Superior temporal gyrus (tissue), 1 donor: ENCODE data around the gene C5orf58.

ENCODE experiments used
- DNase-seq: peaks from one replicate; pipeline ENCODE4 v3.0.0-alpha.2; 2016; ENCODE audit errors: extremely low spot score

C5orf58 gene

DNA sequence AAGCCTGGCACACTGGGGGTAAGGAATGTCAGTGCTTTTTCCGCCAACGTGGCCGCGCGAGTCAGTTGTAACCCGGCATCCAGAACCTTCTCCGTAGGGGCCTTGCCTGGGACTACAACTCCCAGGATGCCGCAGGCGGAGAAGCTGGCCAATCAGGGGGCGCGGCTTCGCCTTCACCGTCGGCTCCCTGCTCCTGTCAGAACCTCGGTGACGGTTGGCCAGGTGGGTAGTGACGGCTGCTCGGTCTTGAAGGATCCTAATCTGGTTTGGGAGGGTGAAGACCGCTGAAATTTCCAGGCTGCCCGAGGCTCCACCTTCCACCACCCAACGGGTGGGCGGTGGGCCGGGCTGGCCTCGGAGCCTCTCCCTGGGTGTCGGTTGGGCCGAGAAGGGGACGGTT is at the start of gene C5orf58:
Gene C5orf58, plus strand, starts transcription at position 200 of the 400 bp plus-strand sequence. CDS start 1,992 bp downstream, outside the sequence.
- no peak for DNase-seq

GRCh38 chr5:170183816-170184687 is 48.7 kb upstream of the C5orf58 start:
- DNase-seq = peak; percentile 81

DNA sequence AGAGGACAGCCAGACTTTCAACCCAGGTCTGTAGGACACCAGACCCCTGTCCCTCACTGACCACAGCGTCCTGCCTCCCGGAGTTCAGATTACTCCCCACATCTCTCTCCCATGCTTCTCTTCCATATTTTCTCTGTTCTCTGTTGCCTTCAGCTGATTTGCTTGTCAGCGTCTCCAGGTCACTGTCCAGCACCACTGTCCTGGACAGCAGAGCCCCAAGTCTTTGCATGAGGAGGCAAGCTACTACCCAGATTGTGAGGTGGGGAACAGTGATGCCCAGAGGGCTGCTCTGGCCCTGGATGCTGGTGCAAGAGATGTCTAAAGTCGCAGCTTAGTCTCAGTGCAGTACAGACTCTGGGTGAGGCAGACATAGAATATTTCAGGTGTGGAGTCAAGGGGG is 48.0 kb upstream of the C5orf58 start:
- no peak for DNase-seq

GRCh38 chr5:170186156-170186555 is 46.6 kb upstream of the C5orf58 start:
- no peak for DNase-seq

DNA sequence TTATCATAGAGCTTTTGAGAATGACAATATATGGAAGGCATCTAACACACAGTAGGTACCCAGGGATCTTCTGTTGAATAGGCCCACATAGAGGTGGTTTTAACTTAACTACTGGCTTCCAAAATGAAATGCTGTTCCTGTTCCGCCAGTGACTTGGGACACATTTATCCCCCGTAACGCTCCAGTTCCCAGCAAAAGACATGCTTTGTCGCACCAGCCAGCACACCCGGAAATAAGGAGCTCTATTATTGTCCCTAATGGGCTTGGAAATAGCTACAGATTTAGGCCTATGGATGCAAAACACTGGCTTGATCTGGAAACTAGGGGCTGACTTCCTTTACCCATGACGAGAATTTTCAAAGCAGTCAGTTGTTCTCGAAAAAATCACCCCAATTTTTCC is 45.9 kb upstream of the C5orf58 start:
- no peak for DNase-seq

DNA sequence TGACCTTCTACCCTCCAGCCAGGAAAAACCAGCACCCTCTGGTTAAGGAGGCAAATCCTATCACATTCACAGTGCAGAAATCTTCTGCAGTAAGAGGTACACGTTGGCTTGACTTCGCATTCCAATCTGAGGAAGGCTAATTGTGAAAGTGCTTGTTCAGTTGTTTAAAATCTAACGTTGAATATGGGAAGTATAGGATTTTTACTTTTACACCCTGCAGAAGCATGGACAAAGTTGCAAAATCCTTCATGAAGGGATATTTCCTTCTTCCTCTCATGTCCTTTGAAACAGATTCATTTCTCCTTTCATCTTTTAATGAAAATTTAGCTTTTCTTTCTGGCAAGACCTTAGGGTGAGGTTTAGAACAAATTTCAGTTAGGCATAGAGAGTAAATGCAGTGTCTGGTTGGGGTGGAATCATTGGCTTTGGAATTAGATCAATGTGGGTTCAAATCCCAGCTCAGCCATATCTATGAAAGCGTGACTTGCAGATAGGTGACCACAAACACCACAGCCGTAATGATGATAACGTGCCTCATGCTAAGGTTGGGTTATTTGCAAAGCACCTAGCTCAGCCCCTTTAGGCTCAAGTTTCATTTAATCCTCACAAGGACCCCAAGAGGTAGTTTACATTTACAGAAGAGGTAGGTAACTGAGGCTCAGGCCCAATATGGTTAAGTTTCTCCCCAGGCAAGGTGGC is 42.2 kb upstream of the C5orf58 start:
- no peak for DNase-seq

- no peak for DNase-seq
These were observed 40.0 kb upstream of the C5orf58 start for GRCh38 chr5:170192829-170193228.

GRCh38 chr5:170195961-170196360 is 36.8 kb upstream of the C5orf58 start:
- DNase-seq = no peak

DNA sequence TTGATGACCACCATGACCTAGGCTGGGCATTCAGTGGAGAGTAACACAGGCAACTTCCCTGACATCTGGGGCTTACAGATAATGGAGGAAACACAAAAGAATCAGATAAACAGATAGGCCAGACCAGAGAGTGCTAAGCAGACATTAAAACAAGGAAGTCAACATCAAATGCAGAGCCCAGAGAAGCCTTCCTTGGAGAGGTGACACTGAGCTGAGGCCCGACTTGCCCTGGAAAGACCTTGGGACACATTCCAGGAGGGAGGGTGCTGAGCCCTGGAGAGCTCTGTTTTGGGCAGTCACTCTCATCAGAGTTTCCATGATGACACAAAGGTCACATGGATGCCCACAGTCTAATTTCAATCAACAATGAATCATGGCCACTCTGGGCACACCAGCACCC is 31.9 kb upstream of the C5orf58 start:
- no peak for DNase-seq

GRCh38 chr5:170201311-170201710 is 31.5 kb upstream of the C5orf58 start:
- DNase-seq = no peak

- DNase-seq = no peak
These were observed 30.7 kb upstream of the C5orf58 start for GRCh38 chr5:170202117-170202516.

DNA sequence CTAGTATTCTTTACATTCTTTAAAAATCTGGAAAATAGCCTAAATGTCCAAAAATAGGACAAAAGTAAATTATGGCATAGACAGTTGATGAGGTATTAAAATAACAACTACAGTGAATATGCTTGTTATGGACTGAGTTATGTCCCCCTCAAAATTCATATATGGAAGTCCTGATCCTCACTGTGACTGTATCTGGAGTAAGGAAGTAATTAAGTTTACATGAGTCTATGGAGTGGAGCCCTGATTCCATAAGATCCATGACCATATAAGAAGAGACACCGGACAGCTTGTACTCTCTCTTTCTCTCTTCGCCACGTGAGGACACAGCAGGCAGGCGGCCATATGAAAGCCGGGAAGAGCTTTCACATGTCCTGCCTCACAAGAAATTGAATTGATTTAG is 28.6 kb upstream of the C5orf58 start:
- DNase-seq = no peak

- no peak for DNase-seq
These were observed 26.6 kb upstream of the C5orf58 start for GRCh38 chr5:170206216-170206615.

DNA sequence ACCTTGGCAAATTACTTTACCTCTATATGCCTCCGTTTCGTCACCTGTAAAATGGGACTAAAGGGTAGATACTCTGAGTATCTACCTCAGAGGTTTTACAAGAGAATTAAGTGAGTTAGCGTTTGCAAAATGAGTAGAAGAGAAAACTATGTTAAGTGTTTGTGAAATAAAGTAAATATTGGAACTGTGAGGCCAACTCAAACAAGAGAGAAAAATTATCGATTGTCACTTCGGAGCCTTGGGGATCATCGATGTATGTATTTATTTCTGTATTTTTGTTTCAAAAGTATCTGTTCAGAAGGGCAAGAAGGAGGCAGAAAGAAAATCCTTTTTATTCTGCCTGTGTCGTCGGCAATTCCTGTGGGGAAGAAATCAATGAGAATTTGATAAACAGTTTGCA is 25.8 kb upstream of the C5orf58 start:
- DNase-seq = no peak

- DNase-seq = no peak
These were observed 21.0 kb upstream of the C5orf58 start for GRCh38 chr5:170211575-170212334.

GRCh38 chr5:170216257-170216864 is 16.4 kb upstream of the C5orf58 start:
- peak; percentile 71 for DNase-seq

DNA sequence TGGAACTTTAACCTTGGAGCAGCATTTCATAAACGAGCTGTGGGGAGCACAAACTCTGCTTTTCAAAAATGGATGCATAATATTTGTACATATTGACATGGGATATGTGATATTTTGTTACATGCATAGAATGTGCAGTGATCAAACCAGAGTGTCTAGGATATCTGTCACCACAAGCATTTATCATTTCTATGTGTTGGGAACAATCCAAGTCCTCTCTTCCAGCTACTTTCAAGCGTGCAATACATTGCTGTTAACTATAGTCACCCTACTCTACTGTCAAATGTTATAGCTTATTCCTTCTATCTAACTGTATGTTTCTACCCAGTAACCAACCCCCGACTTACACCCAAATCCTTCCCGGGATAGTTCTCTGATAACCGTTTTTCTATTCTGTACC is 15.0 kb upstream of the C5orf58 start:
- DNase-seq = no peak

DNA sequence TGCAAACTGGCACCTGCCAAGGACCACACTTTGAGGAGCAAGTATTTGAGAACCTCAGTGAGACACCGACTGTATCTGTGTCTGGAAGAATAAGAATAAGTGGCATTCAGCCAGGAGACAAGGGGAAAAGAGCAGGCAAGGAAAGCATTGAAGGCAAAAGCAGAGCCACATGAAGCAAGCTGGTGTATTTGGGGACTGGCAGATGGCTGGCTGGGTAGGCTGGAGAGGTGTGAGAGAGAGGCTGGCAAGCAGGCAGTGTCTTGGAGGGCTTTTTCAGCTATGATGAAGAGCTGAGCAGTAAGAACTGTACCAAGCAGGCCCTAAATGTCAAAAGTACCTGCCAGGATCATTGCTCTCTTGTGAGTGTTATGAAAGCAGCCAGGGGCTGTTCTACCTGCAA is 14.1 kb upstream of the C5orf58 start:
- DNase-seq = peak; percentile 50

DNA sequence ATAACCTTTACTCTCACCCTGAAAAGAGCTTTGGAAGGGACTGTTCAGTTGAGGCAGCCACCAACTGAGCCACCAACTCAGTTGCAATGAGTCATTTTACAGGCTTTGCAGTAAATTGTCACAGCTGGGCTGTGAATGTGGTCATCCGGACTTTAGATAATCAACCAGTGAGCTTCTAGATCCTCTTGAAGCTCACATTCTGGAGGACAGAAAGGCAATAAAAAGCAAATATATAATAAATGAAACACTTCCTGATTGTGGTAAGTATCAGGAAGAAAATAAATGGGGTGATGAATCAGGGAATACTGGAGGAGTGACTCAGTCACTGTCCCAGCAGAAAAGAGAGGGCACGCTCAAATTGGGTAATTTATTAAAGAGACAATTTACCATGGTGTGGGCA is 13.2 kb upstream of the C5orf58 start:
- DNase-seq = peak; percentile 46

GRCh38 chr5:170220191-170220590 is 12.6 kb upstream of the C5orf58 start:
- DNase-seq = no peak

- DNase-seq = peak; percentile 66
These were observed 11.5 kb upstream of the C5orf58 start for GRCh38 chr5:170221327-170221741.

- DNase-seq = no peak
These were observed 9.4 kb upstream of the C5orf58 start for GRCh38 chr5:170223360-170223759.
